HL-60 (cell line): Measurements from ENCODE around the gene MOK.
"Not testable (repeated sequence)": the region's sequence is repeated elsewhere in the genome, so short reads cannot be mapped to it uniquely, and the experiment has no call there.

Experiments used
- CTCF ChIP-seq: IDR thresholded peaks from one replicate; pipeline ENCODE4 v1.5.1; 2011; ENCODE audit warnings: low read length, control low read depth, inconsistent platforms; ENCODE audit not compliant: insufficient read depth
- POLR2AphosphoS5 ChIP-seq: IDR thresholded peaks from 2 replicates; pipeline ENCODE4 v1.6.1; 2012; ENCODE audit warnings: low read depth
- REST ChIP-seq: IDR thresholded peaks from 2 replicates; pipeline ENCODE4 v1.6.1; 2012; ENCODE audit warnings: low read depth; ENCODE audit not compliant: insufficient replicate concordance

- not testable (repeated sequence) for TF ChIP-seq REST, CTCF, POLR2AphosphoS5
These were observed 61.2 kb downstream of the MOK start for GRCh38 chr14:102243795-102244194.
